Measurements from ENCODE around the gene TPM1. TPM values are rescaled to one million over a fixed set of nuclear protein-coding genes. Genes with fewer than 3 reads are reported as not detected.

The TPM1 gene
- total RNA-seq, 3 donors from 2014 or later: 333 to 609 (median 575) TPM

DNA sequence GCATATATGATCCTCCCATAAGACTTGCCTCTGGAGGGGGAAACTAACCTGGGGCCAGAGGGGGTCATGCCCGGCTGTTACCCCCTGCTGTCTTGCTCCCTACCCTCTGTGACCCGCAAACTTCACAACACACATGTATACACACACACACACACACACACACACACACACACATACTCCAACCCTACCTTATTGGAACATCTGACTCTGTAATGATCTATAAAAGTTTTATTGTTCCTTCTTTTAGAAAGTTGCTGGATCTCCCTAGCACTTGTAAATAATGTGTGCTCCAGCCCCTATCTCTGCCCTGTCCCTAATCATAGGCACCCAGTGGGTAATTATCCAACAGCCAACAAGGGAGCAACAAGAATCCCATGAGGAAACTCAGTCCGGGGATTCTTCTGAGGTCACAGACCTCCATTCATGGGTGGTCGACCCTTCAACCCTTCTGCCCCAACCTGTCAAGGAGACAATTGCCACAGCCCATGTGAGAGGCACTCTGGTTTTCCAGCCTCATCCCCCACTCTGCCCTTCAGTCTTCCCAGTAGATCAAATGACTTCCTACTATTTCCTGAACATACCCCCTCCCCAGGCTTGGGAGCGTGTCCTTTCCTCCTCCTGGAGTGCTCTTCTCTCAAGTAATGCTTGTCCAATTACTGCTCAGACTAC lies 14.0 kb upstream of the TPM1 start:
- Histone ChIP-seq H3K27me3 (no peaks in the 10 kb centered on the region), H3K4me3 (no peak overlapping the region)
- intact Hi-C loops (cut with DNase I; ENCODE audit: low total_unique reads): no loop called here

DNA sequence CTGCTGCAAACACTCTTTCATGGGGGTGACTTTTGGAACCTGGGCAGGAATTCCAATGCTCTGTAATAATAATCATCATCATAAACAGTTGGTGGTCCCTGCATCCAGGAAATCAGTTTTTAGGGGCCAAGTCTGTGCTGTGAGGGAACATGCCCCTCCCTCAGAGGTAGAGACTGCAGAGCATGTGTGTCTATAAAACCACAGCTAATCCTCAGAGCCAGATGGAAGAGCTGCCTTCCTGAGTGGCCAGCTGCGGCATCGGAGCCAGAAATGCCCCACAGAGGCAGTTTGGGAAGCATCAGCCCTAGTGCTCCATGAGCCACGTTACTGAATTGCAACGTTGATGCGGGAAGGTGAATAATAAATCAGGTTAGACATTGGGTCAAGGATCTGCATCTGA lies 12.9 kb upstream of the TPM1 start:
- no peak for TF ChIP-seq POLR2AphosphoS5 (IDR thresholded peaks at IDR 0.05)
- TF ChIP-seq POLR2A (IDR thresholded peaks at IDR 0.05): no peak
- TF ChIP-seq, protein P1, sequence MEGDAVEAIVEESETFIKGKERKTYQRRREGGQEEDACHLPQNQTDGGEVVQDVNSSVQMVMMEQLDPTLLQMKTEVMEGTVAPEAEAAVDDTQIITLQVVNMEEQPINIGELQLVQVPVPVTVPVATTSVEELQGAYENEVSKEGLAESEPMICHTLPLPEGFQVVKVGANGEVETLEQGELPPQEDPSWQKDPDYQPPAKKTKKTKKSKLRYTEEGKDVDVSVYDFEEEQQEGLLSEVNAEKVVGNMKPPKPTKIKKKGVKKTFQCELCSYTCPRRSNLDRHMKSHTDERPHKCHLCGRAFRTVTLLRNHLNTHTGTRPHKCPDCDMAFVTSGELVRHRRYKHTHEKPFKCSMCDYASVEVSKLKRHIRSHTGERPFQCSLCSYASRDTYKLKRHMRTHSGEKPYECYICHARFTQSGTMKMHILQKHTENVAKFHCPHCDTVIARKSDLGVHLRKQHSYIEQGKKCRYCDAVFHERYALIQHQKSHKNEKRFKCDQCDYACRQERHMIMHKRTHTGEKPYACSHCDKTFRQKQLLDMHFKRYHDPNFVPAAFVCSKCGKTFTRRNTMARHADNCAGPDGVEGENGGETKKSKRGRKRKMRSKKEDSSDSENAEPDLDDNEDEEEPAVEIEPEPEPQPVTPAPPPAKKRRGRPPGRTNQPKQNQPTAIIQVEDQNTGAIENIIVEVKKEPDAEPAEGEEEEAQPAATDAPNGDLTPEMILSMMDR (IDR thresholded peaks at IDR 0.05): no peak
- Histone ChIP-seq H3K27ac (no peak overlapping the region), H3K36me3 (no peaks in the 10 kb centered on the region), H3K9me3 (no peaks in the 10 kb centered on the region), H3K27me3 (no peaks in the 10 kb centered on the region), H3K4me1 (no peaks in the 10 kb centered on the region), H3K4me3 (no peak overlapping the region)
- intact Hi-C loops (cut with DNase I; ENCODE audit: low total_unique reads): loop anchor here (5.0 kb wide), 1 partner anchor 582 kb away; no protein-coding TSS in a partner anchor
- no peak for DNase-seq (ENCODE audit: low spot score in 2 of 2)

More for the DNA sequence above, 14.0 kb upstream of the TPM1 start:
- no peak overlapping the region for H3K27ac ChIP-seq
- H3K4me1 ChIP-seq: no peaks in the 10 kb centered on the region
- no peaks in the 10 kb centered on the region for H3K36me3 ChIP-seq
- no peak for DNase-seq (ENCODE audit: low spot score in 2 of 2)
- H3K9me3 ChIP-seq: no peaks in the 10 kb centered on the region
- TF ChIP-seq, protein P1 (IDR thresholded peaks at IDR 0.05): no peak
- TF ChIP-seq POLR2AphosphoS5 (IDR thresholded peaks at IDR 0.05) (no peak), POLR2A (IDR thresholded peaks at IDR 0.05) (no peak)

DNA sequence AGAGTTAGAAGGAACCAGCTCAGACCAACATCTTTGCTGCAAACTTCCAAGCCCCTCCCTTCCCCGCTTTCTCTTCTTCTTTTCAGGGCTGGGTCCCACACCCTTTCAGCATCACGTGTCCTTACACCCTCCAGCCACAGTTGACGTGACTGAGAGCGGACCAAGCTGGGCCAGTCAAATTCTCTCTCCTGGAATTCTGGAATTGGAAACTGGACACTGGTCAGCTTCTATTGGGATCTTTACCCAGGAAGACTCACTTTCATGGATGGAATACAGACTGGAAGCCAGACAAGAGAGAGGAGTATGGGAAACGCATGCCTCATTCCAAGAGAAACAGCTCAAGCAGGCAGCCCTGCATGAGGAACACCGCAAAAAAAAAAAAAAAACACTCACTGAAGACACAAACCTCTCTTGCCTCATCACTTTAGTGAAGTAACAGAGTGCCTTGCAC lies 12.4 kb upstream of the TPM1 start:
- no peak overlapping the region for H3K27ac ChIP-seq
- TF ChIP-seq POLR2AphosphoS5 (IDR thresholded peaks at IDR 0.05) (no peak), POLR2A (IDR thresholded peaks at IDR 0.05) (no peak)
- TF ChIP-seq, protein P1 (IDR thresholded peaks at IDR 0.05): no peak
- intact Hi-C loops (cut with DNase I; ENCODE audit: low total_unique reads): loop anchor here (5.0 kb wide), 1 partner anchor 583 kb away; no protein-coding TSS in a partner anchor
- H3K27me3 ChIP-seq: no peaks in the 10 kb centered on the region
- no peaks in the 10 kb centered on the region for H3K4me1 ChIP-seq
- H3K36me3 ChIP-seq: no peaks in the 10 kb centered on the region
- no peaks in the 10 kb centered on the region for H3K9me3 ChIP-seq
- H3K4me3 ChIP-seq: no peak overlapping the region
- DNase-seq (ENCODE audit: low spot score in 2 of 2): no peak

DNA sequence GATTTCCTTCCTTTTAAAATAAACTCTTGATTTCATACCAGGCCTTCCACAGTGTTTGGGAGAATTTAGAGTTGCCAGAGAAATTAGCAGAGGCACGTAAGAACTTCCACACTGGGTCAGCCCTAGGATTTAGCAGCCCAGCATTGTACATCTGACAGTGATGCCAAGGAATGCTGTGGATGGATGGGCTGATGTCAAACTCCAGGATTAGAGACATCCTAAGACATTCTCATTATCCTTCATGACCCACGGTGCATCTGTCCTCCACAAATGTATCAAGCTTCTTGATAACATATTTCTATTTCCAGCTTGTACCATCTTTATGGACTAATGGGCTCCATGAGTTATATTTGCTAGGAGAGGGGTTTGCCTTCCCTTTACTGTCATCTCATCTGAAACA lies 8.0 kb upstream of the TPM1 start:
- H3K4me1 ChIP-seq: no peaks in the 10 kb centered on the region
- TF ChIP-seq, protein P1 (IDR thresholded peaks at IDR 0.05): no peak
- no peak for TF ChIP-seq POLR2A (IDR thresholded peaks at IDR 0.05)
- TF ChIP-seq POLR2AphosphoS5 (IDR thresholded peaks at IDR 0.05): no peak
- H3K27ac ChIP-seq: no peak overlapping the region
- H3K9me3 ChIP-seq: no peaks in the 10 kb centered on the region
- no peaks in the 10 kb centered on the region for H3K36me3 ChIP-seq
- no peak for DNase-seq (ENCODE audit: low spot score in 2 of 2)
- intact Hi-C loops (cut with DNase I; ENCODE audit: low total_unique reads): loop anchor here (5.0 kb wide), 1 partner anchor 587 kb away; no protein-coding TSS in a partner anchor
- H3K4me3 ChIP-seq: no peak overlapping the region
- no peaks in the 10 kb centered on the region for H3K27me3 ChIP-seq

DNA sequence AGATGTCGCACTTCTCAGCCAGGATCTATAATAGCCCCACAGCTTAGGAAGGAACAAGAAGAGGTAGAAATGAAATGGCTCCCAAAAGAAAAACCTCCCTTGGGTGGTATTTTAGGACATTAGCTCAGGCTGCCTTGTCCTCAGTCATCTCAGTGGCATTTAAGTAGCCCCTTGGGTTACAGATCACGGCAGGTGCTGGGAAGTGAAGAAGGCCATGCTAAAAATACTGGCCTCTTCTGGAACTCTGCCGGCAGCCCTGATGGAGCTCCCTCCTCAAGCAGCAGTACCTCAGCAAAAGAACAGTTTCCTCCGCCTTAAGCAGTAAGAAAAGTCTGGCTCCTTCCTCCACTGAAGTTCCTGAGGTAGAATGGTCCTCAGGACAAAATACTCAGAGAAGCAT lies 7.3 kb upstream of the TPM1 start:
- intact Hi-C loops (cut with DNase I; ENCODE audit: low total_unique reads): no loop called here
- Histone ChIP-seq H3K9me3 (no peaks in the 10 kb centered on the region), H3K4me1 (no peaks in the 10 kb centered on the region), H3K27me3 (no peaks in the 10 kb centered on the region), H3K36me3 (no peaks in the 10 kb centered on the region), H3K4me3 (no peak overlapping the region), H3K27ac (no peak overlapping the region)
- TF ChIP-seq POLR2AphosphoS5 (IDR thresholded peaks at IDR 0.05): no peak
- TF ChIP-seq, protein P1 (IDR thresholded peaks at IDR 0.05): no peak
- no peak for DNase-seq (ENCODE audit: low spot score in 2 of 2)

All from breast epithelium (tissue), 4 donors.